Kidney glomerular epithelial cell (primary cell): ENCODE results near the gene MAP2K7.
"Not testable (repeated sequence)": the region's sequence is repeated elsewhere in the genome, so short reads cannot be mapped to it uniquely, and the experiment has no call there.

ENCODE experiments used
- DNase-seq: peaks from one replicate; lab custom pipeline; 2025; lab: John Stamatoyannopoulos, UW

Gene MAP2K7

DNA sequence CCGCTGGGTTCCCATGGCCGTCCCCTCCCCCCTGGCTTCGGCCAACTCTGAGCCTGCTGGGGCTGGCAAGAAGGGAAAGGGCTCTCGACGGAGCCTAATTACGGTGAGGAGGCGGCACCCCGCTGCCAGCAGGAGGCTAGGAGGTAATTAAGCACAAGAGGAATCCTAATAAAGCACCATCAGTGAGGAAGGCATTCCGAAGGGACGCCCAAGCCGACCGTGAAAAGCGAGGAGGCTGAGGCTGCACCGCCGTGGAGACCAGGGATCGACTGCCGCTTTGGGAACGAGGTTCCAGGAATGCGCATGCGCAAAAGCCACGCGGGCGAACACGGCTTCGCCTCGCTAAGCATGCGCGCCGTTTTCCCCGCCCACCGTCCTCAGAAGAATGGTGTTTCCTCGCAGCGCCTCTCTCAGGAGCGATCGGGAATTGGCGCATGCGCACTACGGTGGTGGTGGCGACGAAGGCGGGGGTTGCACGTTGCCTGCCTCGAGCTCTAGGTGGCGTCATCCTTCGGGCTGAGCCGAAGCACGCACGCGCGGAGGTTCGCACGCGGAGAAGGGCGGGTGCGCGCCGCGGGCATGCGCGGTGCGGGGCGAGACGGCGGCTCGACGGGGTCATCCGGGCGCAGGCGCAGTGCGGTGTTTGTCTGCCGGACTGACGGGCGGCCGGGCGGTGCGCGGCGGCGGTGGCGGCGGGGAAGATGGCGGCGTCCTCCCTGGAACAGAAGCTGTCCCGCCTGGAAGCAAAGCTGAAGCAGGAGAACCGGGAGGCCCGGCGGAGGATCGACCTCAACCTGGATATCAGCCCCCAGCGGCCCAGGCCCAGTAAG, at the start of gene MAP2K7:
MAP2K7 (plus strand) TSS at position 634 of the 830 bp plus-strand sequence; CDS start at position 702, 68 bp downstream.
- DNase-seq: peak; percentile 100

DNA sequence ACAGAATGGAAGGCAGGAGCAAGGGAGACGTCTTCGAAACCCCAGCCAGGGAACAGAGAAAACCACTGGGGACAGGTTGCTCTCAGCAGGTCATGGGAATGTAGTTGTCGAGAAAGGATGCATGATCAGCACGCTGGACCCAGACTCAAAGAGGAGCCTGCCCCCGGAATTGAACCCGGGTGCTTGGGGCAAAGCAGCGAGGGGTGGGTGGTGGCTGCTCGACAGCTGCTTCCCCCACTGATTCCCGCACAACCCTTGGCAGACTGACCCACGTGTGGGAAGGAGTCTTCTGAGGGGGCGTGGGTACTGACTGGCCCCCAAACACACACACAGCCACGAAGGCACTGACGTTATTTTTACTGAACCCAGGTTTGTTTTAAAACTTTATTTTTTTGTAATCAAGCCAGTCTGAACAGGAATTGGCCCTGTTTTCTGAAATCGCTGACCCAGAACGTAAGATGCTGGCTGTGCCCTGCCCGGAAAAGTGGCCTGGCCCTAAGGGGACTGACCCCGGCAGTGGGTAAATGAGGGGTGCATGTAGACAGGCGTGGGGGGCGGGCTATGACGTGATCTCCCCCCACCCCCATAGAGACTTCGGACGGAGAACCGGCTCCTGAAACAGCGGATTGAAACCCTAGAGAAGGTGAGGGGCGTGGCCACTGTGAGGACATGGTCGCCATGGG, 48.1 kb upstream of the MAP2K7 start:
- no peak for DNase-seq

DNA sequence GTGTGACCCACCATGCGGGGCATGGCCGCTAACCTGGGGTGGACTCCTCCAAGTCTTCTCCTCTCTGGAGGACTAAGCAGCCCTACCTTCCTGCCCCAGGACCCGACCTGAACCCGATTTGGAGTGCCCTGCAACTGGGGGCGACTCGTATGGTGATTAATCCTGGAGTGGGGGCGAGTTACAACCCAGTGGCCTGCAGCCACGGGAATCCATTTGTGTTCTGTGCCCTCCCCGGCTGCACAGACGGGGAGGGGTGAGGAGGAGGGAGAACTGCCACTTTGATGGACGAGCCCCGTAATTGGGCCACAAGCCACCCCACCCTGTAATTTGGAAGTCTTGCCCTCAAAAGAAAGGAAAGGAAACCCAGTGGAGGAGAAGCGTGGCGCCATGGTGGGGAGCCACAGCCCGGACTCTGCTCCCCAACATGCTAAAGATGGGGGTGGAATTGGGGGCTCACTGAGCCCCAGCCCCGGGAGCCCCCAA, 47.5 kb upstream of the MAP2K7 start:
- no peak for DNase-seq

DNA sequence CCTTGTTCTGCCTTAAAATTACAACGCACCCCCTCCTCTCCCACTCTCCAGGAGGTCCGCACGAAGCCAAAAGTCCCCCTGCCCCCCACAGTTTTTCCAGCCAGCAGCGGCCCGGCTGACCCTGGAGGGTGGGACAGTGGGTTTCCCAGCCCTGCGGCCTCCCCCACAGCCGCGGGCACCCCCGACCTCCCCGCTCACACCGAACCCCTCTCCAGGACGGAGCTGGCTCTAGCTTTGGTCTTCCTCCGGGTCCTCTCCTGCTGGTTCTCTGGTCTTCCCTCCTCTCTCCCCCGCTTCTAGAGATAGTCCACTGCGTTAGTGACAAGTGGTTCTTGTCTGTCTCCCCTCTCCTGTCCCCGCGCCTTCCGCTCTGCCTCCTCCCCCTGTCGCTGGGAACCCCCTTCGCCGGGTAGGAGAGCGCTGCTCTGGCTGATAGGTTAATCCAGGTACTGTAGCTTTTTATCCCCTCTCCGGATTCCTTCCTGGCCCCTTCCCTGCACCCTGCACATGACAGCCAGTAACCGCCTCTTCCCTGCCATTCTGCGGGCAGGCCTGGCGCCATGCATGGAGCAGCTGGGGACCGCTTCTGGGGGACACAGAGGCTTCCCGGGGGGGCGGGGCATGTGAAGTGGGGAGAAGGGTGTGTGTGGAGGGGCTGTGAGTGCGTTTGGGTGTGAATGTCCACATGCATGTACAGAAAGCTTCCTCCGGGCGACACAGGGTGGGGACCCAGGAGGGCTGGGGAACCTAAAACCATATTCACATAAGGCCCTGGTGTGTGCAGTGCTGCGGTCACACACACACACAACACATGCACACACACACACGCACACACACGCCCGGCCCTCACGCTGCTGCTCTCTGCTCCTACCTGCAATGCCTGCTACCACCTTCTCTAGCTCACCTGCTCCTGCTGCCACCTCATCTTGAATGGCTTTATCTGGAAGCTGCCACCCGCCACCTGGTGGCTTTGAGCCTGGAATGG, 46.7 kb upstream of the MAP2K7 start:
- DNase-seq: no peak

DNA sequence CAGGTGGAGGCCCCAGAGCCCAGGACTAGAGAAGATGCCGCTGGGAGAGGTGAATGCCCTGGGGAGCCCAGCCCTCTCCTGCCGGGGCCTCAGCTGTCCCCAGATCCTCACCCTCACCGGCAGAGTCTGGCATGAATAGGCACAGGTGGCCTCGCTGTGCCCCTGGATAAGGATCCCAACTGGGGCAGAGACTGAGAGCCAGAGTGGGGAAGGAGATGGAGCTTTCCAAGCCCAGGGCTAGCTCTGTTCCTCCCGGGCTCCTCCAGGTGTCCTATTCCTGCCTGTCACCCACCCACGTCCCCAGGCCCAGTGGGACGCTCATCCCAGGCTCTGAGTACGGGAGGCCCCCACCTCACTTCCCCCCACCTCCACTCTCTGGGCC, 46.0 kb upstream of the MAP2K7 start:
- no peak for DNase-seq

DNA sequence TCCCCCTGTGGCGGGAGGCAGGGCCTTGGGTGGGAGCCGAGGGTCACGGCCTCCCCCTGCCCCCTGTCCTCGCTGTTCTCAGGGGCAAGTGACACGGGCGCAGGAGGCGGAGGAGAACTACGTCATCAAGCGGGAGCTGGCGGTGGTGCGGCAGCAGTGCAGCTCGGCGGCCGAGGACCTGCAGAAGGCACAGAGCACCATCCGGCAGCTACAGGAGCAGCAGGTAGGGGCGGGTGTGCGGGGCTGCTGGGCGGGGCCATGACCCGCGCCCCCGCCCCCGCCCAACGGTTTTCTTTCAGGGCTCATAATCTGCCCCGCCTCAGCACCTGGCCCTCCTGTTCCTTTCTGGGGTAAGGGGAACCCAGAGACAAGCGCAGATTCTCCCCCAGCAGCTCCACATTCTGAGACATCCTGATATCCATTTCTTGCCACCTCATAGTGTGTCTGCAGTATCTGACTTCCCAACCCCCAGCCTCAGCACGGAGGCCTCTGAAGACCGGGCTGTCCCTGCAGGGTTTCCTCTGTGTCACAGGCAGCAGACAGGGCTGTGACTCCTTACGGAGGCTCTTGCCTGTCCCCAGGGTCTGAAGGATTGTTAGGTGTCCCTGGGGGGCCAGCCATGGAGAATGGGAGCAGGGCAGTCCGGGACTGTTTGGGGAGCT, 45.4 kb upstream of the MAP2K7 start:
- no peak for DNase-seq

DNA sequence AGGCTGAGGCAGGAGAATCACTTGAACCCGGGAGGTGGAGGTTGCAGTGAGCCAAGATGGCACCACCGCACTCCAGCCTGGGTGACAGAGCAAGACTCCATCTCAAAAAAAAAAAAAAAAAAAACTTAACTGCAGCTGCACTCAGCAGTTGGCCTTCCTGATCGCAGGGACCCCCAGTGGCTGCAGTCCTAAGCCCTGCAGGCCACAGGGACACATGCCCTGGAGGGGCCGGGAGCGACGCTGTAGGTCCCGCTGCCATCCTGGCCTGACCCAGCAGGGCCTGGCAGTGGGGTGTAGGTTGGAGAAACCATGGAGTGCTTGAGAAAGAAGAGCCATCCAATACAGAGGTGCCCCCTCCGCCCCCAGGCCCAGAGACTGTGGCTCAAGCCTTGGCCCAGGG, 44.6 kb upstream of the MAP2K7 start:
- DNase-seq: not testable (repeated sequence)

DNA sequence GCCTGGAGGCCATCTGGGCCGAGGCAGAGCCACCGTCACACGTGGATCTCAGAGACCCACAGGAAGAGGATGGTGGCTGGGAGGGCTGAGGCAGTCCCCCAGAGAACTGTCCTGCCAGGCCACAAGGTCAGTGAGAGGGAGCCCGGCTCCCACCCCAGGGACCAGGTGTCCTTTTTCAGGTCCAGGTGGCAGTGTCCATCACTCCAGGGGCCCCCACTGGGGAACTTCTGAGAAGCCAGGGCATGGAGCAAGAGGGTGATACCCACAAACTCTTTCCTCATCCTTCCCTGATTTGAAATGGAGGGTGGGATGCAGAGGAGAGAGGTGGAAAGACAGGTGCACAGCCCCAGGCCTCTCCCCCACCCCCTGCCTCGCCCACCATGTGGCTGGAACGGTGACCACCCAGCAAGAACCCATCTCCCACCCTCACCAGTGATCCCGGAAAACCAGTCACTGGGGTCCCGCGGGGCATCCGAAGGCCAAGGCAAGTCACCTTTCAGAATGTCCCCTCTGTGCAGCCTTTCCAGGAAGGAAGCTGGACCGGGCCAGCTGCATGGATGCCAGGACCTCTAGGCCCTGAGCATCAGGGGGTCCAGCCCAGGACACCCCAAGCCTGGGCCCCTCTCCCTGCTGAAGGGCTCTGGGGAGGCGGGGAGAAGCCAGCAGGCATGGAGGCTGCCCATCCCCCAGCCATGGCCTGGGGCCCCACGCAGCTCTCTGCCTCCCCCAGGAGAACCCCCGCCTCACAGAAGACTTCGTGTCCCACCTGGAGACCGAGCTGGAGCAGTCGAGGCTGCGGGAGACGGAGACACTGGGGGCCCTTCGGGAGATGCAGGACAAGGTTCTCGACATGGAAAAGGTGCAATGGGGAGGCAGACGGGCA, 43.6 kb upstream of the MAP2K7 start:
- no peak for DNase-seq

DNA sequence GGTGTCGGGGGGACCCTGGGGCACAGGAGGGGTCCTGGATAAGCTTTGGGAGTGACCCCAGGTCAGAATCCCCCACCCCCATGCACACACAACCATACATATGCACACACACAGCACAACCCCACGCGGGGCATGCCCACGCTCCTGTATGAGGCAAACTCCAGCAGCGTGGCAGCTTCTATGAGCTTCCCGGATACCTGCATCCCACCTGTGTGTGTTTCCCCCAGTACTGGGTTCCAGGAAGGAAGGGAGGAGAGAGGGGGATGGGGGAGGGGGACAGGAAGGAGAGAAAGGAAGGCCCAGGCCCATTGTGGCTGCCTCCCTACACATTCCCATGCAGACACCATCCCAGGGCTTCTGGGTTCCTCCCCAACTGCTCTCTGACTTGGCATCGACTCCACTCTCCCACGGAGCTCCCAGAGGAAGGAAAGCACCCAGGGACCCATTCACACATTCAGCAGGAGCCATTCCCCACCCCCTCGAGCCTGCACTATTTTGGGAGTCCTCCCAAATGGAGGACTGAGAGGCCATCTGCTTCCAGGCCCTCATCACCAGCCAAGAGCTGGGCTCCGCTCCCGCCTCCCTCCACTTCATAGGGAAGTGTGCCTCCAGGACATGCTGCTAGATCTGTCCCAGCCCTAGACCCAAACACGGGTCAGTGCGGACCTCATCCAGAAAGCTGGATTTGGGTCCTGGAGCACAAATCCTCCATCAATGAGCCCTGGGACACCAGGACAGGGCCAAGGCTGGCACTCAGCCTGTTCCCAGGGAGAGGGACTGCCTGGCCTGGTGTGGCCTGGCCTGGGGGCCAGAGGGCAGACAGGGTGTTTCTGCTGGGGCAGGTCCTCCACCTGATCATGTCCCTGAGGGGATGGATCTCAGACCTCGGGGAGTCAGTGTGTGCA, 42.7 kb upstream of the MAP2K7 start:
- no peak for DNase-seq

DNA sequence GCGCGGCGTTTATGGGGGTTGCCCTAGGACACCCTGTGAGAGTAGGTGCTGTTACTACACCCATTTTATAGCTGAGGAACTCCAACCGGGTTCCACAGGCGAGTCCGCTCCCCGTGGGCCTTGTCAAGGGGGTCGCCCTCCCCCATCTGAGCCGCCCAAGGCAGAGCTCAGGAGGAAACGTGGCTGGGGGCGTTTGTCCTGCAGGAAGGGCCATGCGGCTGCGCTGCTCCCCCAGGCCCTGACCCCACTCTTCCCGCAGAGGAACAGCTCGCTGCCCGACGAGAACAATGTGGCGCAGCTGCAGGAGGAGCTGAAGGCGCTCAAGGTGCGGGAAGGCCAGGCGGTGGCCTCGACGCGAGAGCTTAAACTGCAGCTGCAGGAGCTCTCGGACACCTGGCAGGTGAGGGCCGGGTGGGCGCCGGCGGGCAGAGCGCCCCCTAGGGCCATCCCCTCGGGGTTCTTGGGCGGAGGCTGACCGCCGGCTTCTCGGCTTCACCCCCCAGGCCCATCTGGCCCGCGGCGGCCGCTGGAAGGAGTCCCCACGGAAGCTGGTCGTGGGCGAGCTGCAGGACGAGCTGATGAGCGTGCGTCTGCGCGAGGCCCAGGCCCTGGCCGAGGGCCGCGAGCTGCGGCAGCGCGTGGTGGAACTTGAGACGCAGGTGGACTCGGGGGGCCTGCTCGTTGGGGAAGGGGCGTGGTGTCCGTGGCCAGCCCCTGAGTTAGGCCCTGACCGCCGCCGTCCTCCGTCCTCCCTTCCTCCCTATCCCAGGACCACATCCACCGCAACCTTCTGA, 41.9 kb upstream of the MAP2K7 start:
- no peak for DNase-seq

DNA sequence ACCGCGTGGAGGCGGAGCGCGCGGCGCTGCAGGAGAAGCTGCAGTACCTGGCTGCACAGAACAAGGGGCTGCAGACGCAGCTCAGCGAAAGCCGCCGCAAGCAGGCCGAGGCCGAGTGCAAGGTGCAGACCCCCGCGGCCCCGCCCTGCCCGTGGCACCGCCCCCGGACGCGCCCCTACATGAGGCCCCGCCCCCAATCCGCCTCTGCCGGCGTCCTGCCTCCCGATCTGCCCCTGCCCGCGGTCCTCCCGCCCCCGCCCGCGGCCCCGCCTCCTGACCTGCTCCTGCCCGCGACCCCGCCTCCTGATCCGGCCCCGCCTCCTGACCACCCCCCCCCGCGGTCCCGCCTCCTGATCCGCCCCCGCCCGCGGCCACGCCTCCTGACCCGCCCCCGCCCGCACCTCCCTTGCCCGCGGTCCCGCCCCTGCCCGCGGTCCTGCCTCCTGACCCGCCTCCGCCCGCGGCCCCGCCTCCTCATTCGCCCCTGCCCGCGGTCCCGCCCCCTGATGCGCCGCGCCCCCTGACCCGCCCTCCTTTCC, 41.2 kb upstream of the MAP2K7 start:
- no peak for DNase-seq

DNA sequence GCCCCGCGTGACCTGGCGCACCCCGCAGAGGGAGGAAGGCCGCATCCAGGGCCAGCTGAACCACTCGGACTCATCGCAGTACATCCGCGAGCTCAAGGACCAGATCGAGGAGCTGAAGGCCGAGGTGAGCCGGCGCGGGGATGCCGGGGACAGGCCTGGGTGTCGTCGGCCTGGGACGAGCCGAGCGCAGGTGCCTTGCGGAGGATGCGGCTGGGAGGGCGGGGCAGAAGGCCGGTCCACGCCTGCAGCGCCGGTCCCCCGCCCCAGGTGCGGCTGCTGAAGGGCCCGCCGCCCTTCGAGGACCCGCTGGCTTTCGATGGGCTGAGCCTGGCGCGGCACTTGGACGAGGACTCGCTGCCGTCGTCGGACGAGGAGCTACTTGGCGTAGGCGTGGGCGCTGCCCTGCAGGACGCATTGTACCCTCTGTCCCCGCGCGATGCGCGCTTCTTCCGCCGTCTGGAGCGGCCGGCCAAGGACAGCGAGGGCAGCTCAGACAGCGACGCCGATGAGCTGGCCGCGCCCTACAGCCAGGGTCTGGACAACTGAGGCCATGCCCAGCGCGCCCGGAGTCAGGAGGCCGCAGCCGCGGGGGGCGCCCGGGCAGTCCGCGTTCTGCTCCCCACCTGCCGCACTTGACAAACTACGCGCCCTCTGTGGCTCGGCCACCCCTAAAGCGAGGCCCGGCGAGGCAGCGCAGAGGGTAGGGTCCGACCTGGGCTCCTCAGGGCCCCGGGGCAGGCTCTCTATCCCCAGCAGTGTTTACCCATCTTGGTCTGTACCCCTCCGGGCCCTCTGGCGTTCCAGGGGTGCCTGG, 40.3 kb upstream of the MAP2K7 start:
- no peak for DNase-seq

DNA sequence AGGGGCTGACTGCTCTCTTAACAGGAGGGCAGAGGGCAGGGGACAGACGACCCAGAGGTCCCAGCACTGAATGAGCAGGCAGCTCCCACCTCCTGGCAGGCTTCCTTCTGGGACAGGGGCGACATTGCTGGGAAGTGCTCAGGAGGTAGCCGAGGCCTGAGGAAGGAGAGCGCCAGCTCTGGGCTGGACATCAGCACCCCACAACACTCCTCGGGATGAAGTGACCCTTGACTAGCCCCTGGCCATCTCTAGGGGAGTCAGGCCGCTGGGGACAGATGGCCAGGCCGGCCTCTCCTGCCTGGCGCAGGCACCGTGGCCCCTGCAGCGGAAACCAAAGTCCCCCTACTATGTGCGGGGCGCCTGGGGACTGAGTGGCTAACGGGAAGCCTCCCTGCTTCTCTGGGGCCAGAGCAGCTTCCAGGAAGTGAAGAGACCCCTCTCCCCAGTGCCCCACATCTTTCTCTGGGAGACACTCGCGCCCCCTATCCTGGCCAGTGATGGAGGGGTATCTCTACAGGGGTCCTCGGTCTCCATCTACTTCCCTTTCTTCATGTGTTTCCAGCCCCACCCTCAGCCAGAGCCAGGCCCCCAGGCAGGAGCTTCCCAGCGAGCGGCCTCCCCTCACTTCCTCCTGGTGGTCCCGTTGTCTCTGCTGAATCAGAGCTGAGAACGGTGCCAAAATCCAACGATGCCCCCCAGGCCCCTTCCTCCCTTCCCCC, 39.5 kb upstream of the MAP2K7 start:
- no peak for DNase-seq

DNA sequence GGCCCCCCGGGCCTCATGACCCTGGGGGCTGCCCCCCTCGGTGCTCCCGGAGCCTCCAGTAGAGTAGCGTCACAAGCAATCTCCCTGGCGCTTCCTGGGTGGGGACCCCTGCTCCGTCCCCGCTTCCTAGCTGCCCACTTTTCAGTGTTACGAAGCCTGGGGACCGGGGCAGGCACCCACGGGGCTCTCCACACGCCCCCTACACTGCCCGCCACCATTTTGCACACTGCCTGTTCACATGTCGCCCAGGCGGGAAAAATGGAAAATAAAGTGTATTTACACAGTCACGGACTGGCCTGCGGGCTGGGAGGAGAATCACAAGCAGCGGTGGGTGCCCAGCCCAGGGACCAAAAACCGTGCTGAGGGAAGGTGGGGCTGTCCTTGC, 39.0 kb upstream of the MAP2K7 start:
- DNase-seq: no peak

DNA sequence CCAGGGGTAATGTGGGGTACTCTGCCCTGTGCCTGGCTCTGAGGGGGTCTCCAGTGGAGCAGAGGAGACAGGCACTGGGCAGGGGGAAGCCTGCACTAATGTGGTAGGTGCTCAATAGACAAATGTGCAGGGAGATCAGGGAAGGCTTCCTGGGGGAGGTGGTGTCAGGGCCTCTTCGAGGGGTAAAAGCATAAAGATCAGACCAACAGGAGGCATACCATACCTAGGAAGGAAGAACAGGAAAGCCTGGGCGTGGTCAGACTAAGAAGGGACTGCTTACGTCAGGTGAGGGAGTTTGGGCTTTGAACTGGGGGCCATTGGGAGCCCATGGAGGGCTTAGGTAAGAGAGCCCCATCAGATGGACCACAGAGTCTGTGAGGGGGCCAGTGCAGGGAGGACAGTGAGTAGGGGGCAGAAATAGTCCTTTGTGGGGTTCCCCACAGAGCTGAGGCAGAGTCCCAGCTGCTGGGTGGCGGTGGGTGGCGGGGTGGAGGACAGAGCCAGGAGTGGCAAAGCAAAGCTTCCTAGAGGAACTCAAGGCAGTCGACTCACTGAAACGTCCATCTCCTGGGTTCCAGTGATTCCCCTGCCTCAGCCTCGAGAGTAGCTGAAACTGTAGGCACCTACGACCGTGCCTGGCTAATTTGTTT, 38.3 kb upstream of the MAP2K7 start:
- no peak for DNase-seq

DNA sequence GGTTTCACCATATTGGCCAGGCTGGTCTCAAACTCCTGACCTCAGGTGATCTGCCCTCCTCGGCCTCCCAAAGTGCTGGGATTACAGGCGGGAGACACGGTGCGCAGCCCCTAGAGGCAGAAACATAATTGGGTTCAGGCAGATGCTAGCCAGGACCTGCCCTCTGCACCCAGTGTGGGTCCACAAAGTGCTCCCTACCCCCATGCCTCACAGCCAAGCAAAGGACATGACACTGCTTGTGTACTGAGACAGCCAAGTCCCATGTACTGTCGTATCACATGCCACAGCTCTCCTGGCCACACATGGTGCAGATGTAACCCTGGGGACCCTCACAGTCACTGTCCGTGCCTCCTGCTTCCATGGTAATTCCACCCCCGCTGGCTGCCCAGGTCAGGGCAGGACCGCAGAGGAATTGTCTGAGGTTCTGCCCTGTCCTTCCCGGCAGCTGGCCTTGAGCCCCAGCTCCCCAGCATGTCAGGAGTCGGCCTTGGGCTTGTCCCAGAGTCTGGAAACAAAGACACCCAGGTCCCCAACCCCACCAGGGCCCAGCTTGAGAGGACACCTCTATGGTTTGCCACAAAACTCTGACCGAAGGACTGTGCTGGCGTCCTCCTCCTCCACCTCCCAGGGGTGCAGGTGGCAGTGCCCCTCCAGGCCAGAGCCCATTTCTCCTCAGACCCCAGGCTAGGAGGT, 37.1 kb upstream of the MAP2K7 start:
- DNase-seq: no peak
